Left ventricle myocardium inferior (tissue), 1 donor: ENCODE data around the gene NUDT2. TPM values are rescaled to one million over a fixed set of nuclear protein-coding genes. Genes with fewer than 3 reads are reported as not detected.

Experiments
- DNase-seq: peaks from one replicate; pipeline ENCODE4 v3.0.0-alpha.2; 2020
- H3K27ac ChIP-seq: fragments of 200-600 bp; replicated peaks from 2 replicates; pipeline ENCODE4 v1.8.0; 2021
- H3K27me3 ChIP-seq: fragments of 200-600 bp; 2 replicates; pipeline ENCODE4 v1.8.0; 2021; ENCODE audit warnings: low read depth
- H3K36me3 ChIP-seq: fragments of 200-600 bp; 2 replicates; pipeline ENCODE4 v1.8.0; 2021
- H3K4me1 ChIP-seq: fragments of 200-600 bp; 2 replicates; pipeline ENCODE4 v1.8.0; 2021
- H3K4me3 ChIP-seq: fragments of 200-600 bp; 2 replicates; pipeline ENCODE4 v1.8.0; 2021; ENCODE audit warnings: mild to moderate bottlenecking, moderate library complexity
- H3K9me3 ChIP-seq: fragments of 200-600 bp; replicated peaks from 2 replicates; pipeline ENCODE4 v1.8.0; 2021
- intact Hi-C: fragments of 100-400 bp; cut with micrococcal nuclease; formaldehyde crosslinking; loops from one replicate; pipeline ENCODE4 v1.11.0; 2022
- long read RNA-seq: library from polyadenylated mRNA; unstranded; transcript quantifications from one replicate; pipeline ENCODE4 v2.0.0, GENCODE V29; 2021
- total RNA-seq: library from RNA; stranded (reverse); fragmentation: NEBNext Ultra II Directional; extraction: Animal tissue kit (Norgen Biotek cat#: 25700); gene quantifications from one replicate; pipeline ENCODE4 v1.2.1, GENCODE V29; 2021
- TF ChIP-seq, protein P1 (sequence below): fragments of 200-600 bp; IDR thresholded peaks from 2 replicates; pipeline ENCODE4 v1.8.0; 2021; ENCODE audit warnings: antibody characterized with exemption, mild to moderate bottlenecking, borderline replicate concordance
- donor health status: DM: no; HTN: yes; CAD: no; lungs with severe emphysema.

The NUDT2 gene
- 22.2 TPM for total RNA-seq
- long read RNA-seq, transcript NUDT2-201 (4 exons, 960 nt), result major isoform, 6 of 14 reads
- long read RNA-seq, partial matches to known transcripts, result 7 of 14 reads
- long read RNA-seq, other reads (novel, unspliced or antisense), result 1 of 14 reads

DNA sequence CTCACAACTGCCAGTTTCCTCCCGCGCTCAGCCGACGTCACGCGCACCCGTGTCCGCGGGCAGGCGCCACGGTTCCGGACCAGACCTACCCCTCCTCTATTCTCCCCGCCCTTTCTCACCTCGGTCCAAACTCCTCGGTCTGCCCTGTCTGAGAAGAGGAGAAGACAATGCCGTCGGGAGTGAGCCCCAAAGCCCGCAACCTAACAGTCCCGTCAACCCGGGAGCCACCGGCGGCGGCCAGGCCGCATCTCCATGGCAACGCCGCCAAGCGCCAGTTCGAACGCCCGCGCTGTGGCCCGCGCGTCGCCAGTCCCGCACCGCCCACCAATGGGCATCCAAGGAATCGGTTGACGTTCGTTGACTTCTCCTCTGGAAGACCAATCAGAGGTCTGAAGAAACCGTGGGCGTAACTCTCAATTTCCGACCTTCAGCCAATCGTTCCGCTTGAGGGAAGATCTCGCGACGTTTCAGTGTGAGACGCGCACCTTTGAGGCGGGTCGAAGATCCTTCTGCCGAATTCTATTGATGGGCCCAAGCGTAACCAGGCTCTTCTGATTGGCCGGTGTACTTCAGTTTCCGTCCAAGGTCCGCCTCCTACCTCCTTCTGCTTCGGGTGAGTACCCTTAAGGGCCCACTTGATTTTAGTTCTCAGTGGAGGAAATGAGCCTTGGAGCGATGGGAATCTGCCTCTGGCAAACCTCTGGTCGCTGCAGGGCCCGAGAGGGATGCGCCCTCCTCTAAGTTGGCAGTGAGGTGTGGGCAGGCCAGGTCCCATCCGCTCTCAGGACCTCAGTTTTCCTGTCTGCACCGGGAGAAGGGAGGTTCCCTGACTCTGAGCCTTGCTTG lies at the start of gene NUDT2, which contains the start of gene KIF24:
Gene NUDT2, plus strand, starts transcription at position 583 of the 846 bp plus-strand sequence. CDS start 9,471 bp downstream, outside the sequence.
Gene KIF24, minus strand, starts transcription at position 282 of the 846 bp plus-strand sequence. CDS start 17,922 bp downstream, outside the sequence.
- TF ChIP-seq, protein P1, sequence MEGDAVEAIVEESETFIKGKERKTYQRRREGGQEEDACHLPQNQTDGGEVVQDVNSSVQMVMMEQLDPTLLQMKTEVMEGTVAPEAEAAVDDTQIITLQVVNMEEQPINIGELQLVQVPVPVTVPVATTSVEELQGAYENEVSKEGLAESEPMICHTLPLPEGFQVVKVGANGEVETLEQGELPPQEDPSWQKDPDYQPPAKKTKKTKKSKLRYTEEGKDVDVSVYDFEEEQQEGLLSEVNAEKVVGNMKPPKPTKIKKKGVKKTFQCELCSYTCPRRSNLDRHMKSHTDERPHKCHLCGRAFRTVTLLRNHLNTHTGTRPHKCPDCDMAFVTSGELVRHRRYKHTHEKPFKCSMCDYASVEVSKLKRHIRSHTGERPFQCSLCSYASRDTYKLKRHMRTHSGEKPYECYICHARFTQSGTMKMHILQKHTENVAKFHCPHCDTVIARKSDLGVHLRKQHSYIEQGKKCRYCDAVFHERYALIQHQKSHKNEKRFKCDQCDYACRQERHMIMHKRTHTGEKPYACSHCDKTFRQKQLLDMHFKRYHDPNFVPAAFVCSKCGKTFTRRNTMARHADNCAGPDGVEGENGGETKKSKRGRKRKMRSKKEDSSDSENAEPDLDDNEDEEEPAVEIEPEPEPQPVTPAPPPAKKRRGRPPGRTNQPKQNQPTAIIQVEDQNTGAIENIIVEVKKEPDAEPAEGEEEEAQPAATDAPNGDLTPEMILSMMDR, result no peak
- peaks cover 34% of the 10 kb centered on the region for H3K4me1 ChIP-seq
- peak within 1 kb of the TSS; percentile 96 for H3K27ac ChIP-seq
- H3K4me3 ChIP-seq, result peak within 1 kb of the TSS; percentile 94
- no peaks in the 10 kb centered on the region for H3K27me3 ChIP-seq
- intact Hi-C loops, result no loop called here
- no peaks in the 10 kb centered on the region for H3K9me3 ChIP-seq
- DNase-seq, result peak; percentile 95
- no peaks in the 10 kb centered on the region for H3K36me3 ChIP-seq

DNA sequence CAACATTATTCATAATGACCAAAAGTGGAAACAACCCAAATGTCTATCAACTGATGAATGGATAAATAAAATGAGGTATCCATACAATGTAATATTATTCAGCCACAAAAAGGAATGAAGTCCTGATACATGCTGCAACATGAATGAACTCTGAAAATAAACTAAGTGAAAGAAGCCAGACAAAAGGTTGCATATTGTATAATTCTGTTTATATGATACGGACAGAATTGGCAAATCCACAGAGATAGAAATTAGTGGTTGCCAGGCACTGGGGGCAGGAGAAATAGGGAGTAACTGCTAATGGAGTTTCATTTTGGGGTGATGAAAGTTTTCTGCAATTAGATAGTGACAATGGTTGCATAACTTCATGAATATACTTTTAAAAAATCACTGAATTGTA lies 47.3 kb upstream of the NUDT2 start:
- Histone ChIP-seq H3K36me3 (no peaks in the 10 kb centered on the region), H3K9me3 (no peaks in the 10 kb centered on the region), H3K4me3 (no peak overlapping the region), H3K27ac (no peak overlapping the region), H3K4me1 (peaks cover 3% of the 10 kb centered on the region), H3K27me3 (no peaks in the 10 kb centered on the region)
- TF ChIP-seq, protein P1, result no peak
- DNase-seq, result no peak
- intact Hi-C loops, result no loop called here

DNA sequence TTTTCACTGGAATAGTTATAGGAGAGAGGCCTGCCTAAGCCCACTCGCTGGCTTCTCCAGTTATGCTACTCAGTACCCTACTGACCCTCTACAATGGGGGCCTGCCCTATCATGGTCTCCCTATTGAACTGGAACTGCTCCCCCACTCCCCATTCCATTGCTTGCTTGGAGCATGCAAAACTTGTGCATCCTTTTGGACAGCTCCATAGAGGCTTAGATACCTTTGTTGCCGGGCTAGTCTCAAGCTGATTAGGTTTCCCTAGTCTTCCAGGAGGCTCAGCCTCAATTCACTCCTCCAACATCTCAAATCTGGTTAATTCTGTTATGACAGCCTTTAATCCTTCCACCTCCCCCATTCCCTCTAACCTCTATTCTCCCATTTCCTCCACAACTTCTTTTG lies 40.2 kb upstream of the NUDT2 start:
- Histone ChIP-seq H3K36me3 (no peaks in the 10 kb centered on the region), H3K27ac (no peak overlapping the region), H3K9me3 (no peaks in the 10 kb centered on the region), H3K4me1 (no peaks in the 10 kb centered on the region), H3K4me3 (no peak overlapping the region), H3K27me3 (no peaks in the 10 kb centered on the region)
- TF ChIP-seq, protein P1, result no peak
- intact Hi-C loops, result no loop called here
- no peak for DNase-seq

DNA sequence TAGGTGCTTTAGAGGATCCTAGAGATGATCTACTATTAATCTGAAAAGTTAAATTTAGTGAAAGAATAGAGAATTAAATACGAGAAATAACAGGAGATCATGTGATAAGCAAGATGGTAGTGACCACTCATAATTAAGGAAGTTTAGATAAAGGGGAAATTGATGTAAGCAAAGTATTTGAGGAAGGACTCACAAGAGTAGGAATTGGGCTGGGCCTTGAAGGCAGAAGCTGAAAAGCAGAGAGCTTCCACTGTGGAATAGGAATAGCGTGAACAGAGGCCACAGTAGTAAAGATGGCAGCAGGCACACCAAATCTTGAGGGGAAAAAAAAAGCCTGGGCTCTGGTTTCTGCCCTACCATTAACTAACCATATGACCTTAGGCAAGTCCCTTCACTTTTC lies 38.3 kb upstream of the NUDT2 start:
- H3K27ac ChIP-seq, result no peak overlapping the region
- H3K4me3 ChIP-seq, result no peak overlapping the region
- DNase-seq, result no peak

DNA sequence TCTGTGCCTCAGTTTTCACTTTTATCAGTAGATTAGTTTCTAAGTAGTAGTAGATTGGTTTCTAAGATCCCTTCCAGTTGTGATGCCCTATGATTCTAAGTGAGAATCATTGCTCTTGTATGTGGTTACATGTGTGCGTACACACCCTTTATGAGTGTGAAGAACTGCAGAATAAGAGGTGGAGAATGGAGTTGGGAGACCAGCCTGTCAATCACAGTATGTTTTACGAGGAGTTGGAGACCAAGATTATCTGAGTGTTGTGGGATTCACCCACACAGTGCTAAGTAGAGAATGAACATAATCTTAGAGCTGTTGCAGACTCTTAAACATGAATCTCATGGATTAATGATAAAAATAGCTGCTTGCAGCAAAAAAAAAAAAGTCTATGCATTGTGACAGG lies 37.9 kb upstream of the NUDT2 start:
- no peak for DNase-seq
- no peaks in the 10 kb centered on the region for H3K9me3 ChIP-seq
- H3K36me3 ChIP-seq, result no peaks in the 10 kb centered on the region
- no peak overlapping the region for H3K27ac ChIP-seq
- H3K4me3 ChIP-seq, result no peak overlapping the region
- no peaks in the 10 kb centered on the region for H3K27me3 ChIP-seq
- TF ChIP-seq, protein P1, result no peak
- no peaks in the 10 kb centered on the region for H3K4me1 ChIP-seq
- intact Hi-C loops, result no loop called here

More for the DNA sequence above, 38.3 kb upstream of the NUDT2 start:
- H3K4me1 ChIP-seq, result no peaks in the 10 kb centered on the region
- H3K36me3 ChIP-seq, result no peaks in the 10 kb centered on the region
- no peaks in the 10 kb centered on the region for H3K27me3 ChIP-seq
- intact Hi-C loops, result no loop called here
- TF ChIP-seq, protein P1, result no peak
- no peaks in the 10 kb centered on the region for H3K9me3 ChIP-seq
